ENCODE data around the gene TMEM72.

TMEM72 gene

DNA sequence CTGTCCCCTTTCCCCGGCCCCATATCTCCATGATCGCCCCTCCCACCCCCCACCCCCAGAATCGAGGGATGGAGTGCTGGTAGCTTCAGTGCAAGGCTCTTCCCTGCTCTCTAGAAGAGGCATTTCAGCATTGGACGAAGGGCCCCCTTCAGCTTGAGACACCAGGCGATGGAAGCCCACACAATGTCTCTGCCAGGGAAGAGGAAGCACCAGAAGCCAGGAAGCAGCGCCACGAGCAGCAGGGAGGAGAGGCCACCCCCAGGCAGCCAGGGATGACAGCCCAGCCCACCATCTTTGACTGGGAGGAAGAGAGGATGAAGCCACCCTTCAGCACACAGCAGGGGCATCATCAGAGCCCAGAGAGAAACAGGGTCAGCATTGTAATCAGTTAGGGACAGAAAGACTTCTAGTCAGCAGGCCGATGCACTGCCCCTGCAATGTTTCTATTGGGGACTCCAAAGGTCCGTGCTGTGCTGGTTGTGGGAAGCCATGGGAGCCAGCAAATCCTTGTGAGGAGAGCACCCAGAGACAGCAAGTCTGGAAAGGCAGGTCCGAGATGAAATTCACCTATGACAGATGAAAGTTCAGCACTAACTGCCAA, 15.7 kb downstream of the TMEM72 start:
- Histone ChIP-seq H3K27me3 (ENCODE audit: control insufficient read depth, insufficient read depth, low read length) (no peaks in the 10 kb centered on the region), H3K4me3 (ENCODE audit: low read length) (no peak overlapping the region), H3K9me3 (ENCODE audit: control insufficient read depth, insufficient read depth, low read length) (no peaks in the 10 kb centered on the region), H3K4me1 (ENCODE audit: control insufficient read depth, insufficient read depth, low read length) (peaks cover 2% of the 10 kb centered on the region; the same call in 1 of the 2 replicates), H3K27ac (ENCODE audit: low read length) (no peak overlapping the region), H3K36me3 (ENCODE audit: control insufficient read depth, insufficient read depth, low read length) (no peaks in the 10 kb centered on the region)
- no CpG with 5 or more reads among the region's 10 CpGs for WGBS (ENCODE audit: insufficient coverage, insufficient read length)
- DNase-seq (ENCODE audit: low read depth, low spot score): no peak

DNA sequence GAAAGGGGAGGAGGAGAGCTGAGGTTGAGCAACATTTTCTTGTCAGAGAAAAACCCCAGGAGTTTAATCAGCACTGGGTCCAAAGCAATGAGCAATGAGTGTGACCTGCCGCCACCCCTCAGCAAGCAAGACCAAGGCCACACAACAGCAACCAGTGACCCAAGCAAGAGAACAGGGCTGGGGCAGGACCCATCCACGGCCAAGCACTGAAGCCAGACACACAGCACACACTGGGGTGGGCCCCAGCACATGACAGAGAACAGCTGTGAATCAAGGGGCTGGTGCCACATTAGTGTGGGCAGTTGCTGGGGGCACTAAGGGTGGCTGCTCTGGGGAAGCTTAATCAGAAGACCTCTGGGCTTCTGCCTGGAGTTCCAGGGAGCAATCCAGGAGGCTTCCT, 16.2 kb downstream of the TMEM72 start:
- DNase-seq (ENCODE audit: low read depth, low spot score): no peak
- WGBS (ENCODE audit: insufficient coverage, insufficient read length): no CpG with 5 or more reads among the region's 2 CpGs
- H3K9me3 ChIP-seq (ENCODE audit: control insufficient read depth, insufficient read depth, low read length): no peaks in the 10 kb centered on the region
- H3K27me3 ChIP-seq (ENCODE audit: control insufficient read depth, insufficient read depth, low read length): no peaks in the 10 kb centered on the region
- H3K36me3 ChIP-seq (ENCODE audit: control insufficient read depth, insufficient read depth, low read length): no peaks in the 10 kb centered on the region
- no peak overlapping the region for H3K27ac ChIP-seq (ENCODE audit: low read length)
- peaks cover 2% of the 10 kb centered on the region; the same call in 1 of the 2 replicates for H3K4me1 ChIP-seq (ENCODE audit: control insufficient read depth, insufficient read depth, low read length)
- no peak overlapping the region for H3K4me3 ChIP-seq (ENCODE audit: low read length)

DNA sequence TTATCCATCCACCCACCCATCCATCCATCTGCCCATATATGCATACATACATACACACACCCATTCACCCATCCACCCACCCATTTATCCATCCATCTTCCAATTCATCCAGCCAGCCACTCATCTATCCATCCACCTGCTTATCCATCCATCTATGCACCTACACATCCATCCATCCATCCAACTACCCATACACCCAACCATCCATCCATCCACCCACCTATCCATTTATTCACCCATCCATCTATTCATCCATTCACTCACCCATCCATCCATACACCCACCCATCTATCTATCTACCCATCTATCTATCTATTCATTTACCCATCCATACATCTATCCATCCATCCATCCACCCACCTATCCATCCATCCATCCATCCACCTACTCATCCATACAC, 17.3 kb downstream of the TMEM72 start:
- no peaks in the 10 kb centered on the region for H3K27me3 ChIP-seq (ENCODE audit: control insufficient read depth, insufficient read depth, low read length)
- H3K9me3 ChIP-seq (ENCODE audit: control insufficient read depth, insufficient read depth, low read length): no peaks in the 10 kb centered on the region
- H3K4me3 ChIP-seq (ENCODE audit: low read length): no peak overlapping the region
- no peaks in the 10 kb centered on the region for H3K36me3 ChIP-seq (ENCODE audit: control insufficient read depth, insufficient read depth, low read length)
- peaks cover 7% of the 10 kb centered on the region; the same call in 1 of the 2 replicates for H3K4me1 ChIP-seq (ENCODE audit: control insufficient read depth, insufficient read depth, low read length)
- H3K27ac ChIP-seq (ENCODE audit: low read length): no peak overlapping the region
- no peak for DNase-seq (ENCODE audit: low read depth, low spot score)

DNA sequence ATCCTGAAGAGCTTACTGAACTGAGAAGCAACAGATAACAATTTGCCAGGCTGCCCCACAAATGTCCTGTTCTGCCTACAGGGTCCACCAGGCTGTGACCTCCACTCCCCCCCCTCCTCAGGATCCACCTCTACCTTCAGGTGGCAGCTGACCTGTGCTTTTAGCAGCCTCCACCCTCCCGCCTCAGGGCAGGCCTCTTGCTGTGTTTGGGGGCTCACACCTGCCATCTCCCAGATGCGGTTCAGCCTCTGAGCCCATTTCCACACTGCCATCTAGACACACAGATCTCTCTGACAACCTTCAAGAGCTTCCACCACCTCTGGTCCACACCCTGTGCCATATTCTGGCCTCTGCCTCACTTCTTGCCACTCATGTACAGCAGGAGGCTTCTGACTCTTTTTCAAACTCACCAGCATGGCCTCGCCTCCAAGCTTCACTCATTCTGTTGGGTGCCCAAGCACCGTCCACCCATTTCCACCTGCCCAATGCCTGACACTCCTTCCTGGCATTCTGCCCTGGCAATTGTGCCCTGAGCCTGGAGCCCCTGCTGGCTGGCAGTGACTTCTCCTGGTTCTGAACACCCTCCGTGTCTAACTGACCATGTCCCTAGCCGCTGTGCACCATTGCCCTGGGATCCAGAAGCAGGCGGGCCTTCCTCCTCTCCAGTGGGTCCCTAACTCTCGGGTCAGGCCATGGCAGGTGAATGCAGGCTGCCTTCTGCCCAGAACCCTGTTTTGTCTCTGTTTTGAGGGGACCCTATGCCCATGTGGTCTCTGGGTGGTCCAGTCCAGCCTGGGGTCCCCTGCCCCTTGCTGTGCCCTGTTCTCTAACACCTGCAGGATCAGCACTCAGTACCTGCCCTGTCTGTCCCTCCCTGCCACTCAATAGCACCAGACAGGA, 18.5 kb downstream of the TMEM72 start:
- H3K36me3 ChIP-seq (ENCODE audit: control insufficient read depth, insufficient read depth, low read length): no peaks in the 10 kb centered on the region
- H3K9me3 ChIP-seq (ENCODE audit: control insufficient read depth, insufficient read depth, low read length): no peaks in the 10 kb centered on the region
- H3K27ac ChIP-seq (ENCODE audit: low read length): no peak overlapping the region
- H3K4me3 ChIP-seq (ENCODE audit: low read length): no peak overlapping the region
- peaks cover 7% of the 10 kb centered on the region; the same call in 1 of the 2 replicates for H3K4me1 ChIP-seq (ENCODE audit: control insufficient read depth, insufficient read depth, low read length)
- DNase-seq (ENCODE audit: low read depth, low spot score): no peak
- H3K27me3 ChIP-seq (ENCODE audit: control insufficient read depth, insufficient read depth, low read length): no peaks in the 10 kb centered on the region
- WGBS (ENCODE audit: insufficient coverage, insufficient read length): no CpG with 5 or more reads among the region's 8 CpGs

DNA sequence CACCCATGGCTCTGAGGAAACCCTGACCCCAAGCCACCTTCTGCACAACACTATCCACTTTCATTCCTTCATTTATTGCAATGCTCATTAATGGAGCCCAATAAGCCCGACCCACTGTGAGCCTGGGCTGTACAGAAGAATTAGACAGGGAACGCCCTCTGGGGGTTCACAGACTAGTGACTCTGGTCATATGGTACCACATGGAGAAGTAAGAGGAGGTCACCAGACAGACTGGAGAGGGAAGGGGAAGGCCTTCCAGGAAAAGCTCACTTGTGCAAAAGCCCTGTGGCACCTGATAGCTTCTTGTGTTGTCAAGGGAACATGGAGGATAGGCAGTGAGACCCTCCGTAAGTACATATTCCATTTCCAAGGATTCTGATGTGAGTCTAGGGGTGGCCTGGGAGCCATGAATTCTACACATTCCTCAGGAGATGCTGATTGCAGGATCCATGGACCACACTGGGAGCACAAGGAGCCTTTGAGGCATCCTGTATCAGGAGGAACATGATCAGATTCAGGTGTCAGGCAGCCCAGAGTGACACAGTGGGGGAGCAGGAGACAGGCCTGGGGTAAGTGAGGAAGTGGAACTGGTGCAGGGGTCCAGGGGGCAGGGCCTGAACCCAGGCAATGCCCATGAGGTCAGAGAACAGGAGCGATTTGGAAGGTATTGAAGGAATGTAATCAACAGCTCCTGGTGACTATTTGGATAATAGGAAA, 19.9 kb downstream of the TMEM72 start:
- no peak overlapping the region for H3K4me3 ChIP-seq (ENCODE audit: low read length)
- DNase-seq (ENCODE audit: low read depth, low spot score): no peak
- H3K27ac ChIP-seq (ENCODE audit: low read length): no peak overlapping the region
- no CpG with 5 or more reads among the region's 4 CpGs for WGBS (ENCODE audit: insufficient coverage, insufficient read length)
- H3K27me3 ChIP-seq (ENCODE audit: control insufficient read depth, insufficient read depth, low read length): no peaks in the 10 kb centered on the region
- H3K4me1 ChIP-seq (ENCODE audit: control insufficient read depth, insufficient read depth, low read length): peaks cover 6% of the 10 kb centered on the region
- no peaks in the 10 kb centered on the region for H3K36me3 ChIP-seq (ENCODE audit: control insufficient read depth, insufficient read depth, low read length)
- no peaks in the 10 kb centered on the region for H3K9me3 ChIP-seq (ENCODE audit: control insufficient read depth, insufficient read depth, low read length)

DNA sequence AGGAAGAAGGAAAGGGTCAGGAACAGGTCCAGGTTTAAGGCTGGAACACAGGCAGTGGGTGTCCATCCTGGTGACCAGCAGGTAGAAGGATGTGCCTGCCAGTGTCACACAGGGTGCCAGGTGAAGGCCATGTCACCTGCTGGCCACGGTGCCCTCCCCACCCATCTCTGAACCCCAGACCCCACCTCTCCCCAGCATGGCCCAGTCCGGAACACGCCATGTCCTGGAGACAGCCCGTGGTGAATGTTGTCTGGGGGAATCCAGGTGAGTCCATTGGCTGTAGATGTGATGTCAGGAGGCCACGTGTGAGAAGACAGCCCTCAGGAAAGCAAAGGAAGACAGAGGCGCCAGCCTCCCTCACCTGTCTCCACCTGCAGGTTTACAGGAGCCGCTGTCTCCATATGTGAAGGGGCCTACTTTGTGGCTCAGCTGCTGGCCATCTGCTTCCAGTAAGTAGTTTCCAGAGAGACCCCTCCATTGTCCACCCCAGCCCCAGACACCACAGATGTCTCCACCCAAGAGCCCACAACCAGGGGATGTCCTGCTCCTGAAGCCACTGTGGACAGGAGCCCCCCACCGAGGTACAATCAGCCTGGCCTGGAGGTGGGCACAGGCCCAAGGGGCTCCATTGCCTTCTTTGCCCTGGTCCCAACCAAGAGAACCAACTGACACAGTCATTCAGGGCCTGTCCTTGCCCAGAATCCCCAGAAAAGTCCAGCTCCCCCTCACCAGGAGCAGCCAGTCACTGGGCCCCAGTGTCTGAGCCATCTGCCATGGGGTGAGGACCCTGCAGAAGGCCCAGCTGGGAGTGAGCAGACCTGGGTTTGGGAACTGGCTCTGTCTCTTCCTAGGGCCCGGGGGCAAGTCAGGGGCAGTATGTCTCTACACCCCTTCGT, 20.7 kb downstream of the TMEM72 start:
- no CpG with 5 or more reads among the region's 10 CpGs for WGBS (ENCODE audit: insufficient coverage, insufficient read length)
- H3K36me3 ChIP-seq (ENCODE audit: control insufficient read depth, insufficient read depth, low read length): no peaks in the 10 kb centered on the region

DNA sequence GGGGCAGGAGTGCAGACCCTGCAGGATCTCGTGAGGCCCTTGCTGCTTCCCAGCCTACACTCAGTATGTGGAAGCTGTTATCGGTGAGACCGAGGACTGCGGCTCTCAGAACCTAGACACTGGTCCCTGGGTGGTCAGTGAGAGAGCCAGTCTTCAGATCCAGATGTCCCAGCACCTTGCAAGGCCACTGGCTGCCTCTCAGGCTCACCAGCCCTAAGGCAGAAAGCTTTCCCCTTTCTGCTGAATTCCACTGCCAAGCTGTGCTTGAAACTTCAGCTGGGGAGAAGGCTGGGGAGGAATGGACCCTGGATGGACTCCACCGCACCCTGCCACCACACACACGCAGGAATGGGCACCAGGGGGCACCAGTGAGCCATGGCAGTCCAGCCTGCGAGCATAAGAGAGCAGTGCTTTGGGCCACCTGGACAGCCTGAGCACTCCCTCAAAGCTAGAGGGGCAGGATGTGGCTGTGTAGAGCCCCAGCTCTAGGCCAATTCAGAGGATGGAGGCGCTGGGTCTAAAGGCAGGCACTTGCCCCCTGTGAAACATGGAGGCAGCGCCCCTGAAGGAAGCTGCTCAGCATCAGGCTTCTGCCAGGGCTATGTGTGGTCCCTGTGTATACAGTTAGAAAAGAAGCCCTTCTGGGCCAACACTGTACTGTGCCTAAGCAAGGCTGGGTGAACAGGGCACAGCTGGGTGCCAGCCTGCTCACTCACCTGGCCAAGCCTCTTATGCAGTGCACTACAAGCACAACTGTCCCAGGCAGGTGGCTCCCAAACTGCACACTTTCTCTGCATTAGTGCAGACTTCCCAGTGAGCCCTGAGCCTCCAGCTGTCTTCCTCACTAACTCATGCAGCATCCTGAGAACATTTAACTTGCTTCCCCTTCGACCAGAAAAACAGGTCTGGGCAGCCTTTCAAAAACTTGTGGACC, 21.6 kb downstream of the TMEM72 start:
- no peaks in the 10 kb centered on the region for H3K9me3 ChIP-seq (ENCODE audit: control insufficient read depth, insufficient read depth, low read length)
- no peaks in the 10 kb centered on the region for H3K27me3 ChIP-seq (ENCODE audit: control insufficient read depth, insufficient read depth, low read length)
- H3K27ac ChIP-seq (ENCODE audit: low read length): no peak overlapping the region
- no peaks in the 10 kb centered on the region for H3K36me3 ChIP-seq (ENCODE audit: control insufficient read depth, insufficient read depth, low read length)
- WGBS (ENCODE audit: insufficient coverage, insufficient read length): no CpG with 5 or more reads among the region's 10 CpGs
- peaks cover 6% of the 10 kb centered on the region for H3K4me1 ChIP-seq (ENCODE audit: control insufficient read depth, insufficient read depth, low read length)
- peak; percentile 87 for DNase-seq (ENCODE audit: low read depth, low spot score)
- H3K4me3 ChIP-seq (ENCODE audit: low read length): no peak overlapping the region

More for the DNA sequence above, 20.7 kb downstream of the TMEM72 start:
- no peaks in the 10 kb centered on the region for H3K9me3 ChIP-seq (ENCODE audit: control insufficient read depth, insufficient read depth, low read length)
- no peaks in the 10 kb centered on the region for H3K27me3 ChIP-seq (ENCODE audit: control insufficient read depth, insufficient read depth, low read length)
- no peak overlapping the region for H3K4me3 ChIP-seq (ENCODE audit: low read length)
- no peak for DNase-seq (ENCODE audit: low read depth, low spot score)
- no peak overlapping the region for H3K27ac ChIP-seq (ENCODE audit: low read length)
- H3K4me1 ChIP-seq (ENCODE audit: control insufficient read depth, insufficient read depth, low read length): peaks cover 6% of the 10 kb centered on the region

DNA sequence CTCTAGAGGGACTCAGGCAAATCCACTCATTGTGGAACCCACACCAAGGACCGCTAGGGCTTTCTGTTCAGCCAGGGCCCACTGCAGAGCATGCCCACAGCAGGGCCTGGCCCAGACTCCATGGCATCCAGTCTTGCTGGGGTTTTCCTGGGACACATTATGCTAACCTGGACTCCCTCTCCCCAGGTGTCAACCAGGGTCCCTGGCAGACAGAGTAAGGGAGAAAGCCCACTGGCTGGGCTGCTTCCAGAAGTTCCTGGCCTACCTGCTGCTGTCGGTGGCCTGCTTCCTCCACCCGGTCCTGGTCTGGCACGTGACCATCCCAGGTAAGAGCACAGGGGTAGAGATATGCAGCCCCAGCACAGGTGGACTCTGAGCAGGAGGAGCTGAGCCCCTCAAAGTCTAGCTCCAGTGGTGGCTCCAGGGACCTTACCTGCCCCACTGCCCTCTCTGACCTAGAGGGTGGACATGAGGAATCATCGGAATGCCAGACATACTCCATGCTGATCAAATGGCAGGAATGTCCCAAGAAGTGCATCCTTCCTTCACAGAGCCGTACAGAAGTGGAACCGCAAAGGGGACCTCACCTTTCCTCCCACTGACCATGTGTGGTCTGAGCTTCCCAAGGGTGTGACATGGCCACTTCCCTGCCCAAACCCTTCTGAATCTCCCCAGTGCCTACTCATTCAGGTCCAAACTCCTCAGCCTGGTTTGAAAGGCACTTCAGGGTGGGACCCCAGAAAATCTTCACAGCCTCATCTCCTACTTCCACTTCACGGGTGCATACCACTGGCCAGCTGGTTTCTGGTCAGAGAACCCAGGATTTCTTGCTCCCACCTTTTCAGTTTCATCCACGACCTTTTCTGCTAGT, 22.5 kb downstream of the TMEM72 start:
- Histone ChIP-seq H3K27ac (ENCODE audit: low read length) (no peak overlapping the region), H3K9me3 (ENCODE audit: control insufficient read depth, insufficient read depth, low read length) (no peaks in the 10 kb centered on the region), H3K27me3 (ENCODE audit: control insufficient read depth, insufficient read depth, low read length) (no peaks in the 10 kb centered on the region), H3K36me3 (ENCODE audit: control insufficient read depth, insufficient read depth, low read length) (no peaks in the 10 kb centered on the region), H3K4me1 (ENCODE audit: control insufficient read depth, insufficient read depth, low read length) (peaks cover 6% of the 10 kb centered on the region), H3K4me3 (ENCODE audit: low read length) (no peak overlapping the region)
- DNase-seq (ENCODE audit: low read depth, low spot score): no peak
- WGBS (ENCODE audit: insufficient coverage, insufficient read length): no CpG with 5 or more reads among the region's 9 CpGs
